K562 (cell line): ENCODE measurements around the gene HPS4. TPM values are rescaled to one million over a fixed set of nuclear protein-coding genes. Genes with fewer than 3 reads are reported as not detected.

ENCODE experiments used
- ARID3A ChIP-seq: IDR thresholded peaks from 2 replicates; pipeline ENCODE4 v1.6.1; 2012; ENCODE audit warnings: low read depth, low read length, improper control_type of control experiment, borderline replicate concordance
- NR4A1 ChIP-seq, 2 experiments: fragments of 250-450 bp in 1 of 2; fragments of 450-650 bp in 1 of 2; sonication (Bioruptor Pico) in 1 of 2; IDR thresholded peaks; 2 replicates each; pipeline versions ENCODE4 v1.4.0 to v1.6.1; 2016 to 2020; ENCODE audit warnings: mild to moderate bottlenecking in 2 of 2, missing compliant biosample characterization in 1 of 2, missing genetic modification characterization in 1 of 2, moderate library complexity in 1 of 2
- TCFL5 ChIP-seq: fragments of 250-450 bp; sonication (Bioruptor Pico); conservative IDR thresholded peaks from 2 replicates; pipeline ENCODE4 v1.6.1; 2021; ENCODE audit warnings: mild to moderate bottlenecking, moderate library complexity, matching md5 sums
- ZBTB8A ChIP-seq: fragments of 450-650 bp; IDR thresholded peaks from 2 replicates; pipeline ENCODE4 v1.6.1; 2018; ENCODE audit warnings: mild to moderate bottlenecking, moderate library complexity; ENCODE audit not compliant: partially characterized antibody
- ZNF316 ChIP-seq: fragments of 450-650 bp; IDR thresholded peaks from 2 replicates; pipeline ENCODE4 v1.6.1; 2016
- polyA plus RNA-seq, 8 experiments: library from polyadenylated mRNA; depleted of rRNA in 4 of 8; stranded (reverse) in 5 of 8; unstranded in 3 of 8; fragments of >200 nt; fragmentation: Nextera tagmentation in 2 of 8; fragmentation: Illumina TruSeq in 1 of 8; extraction: Ambion mirVana in 2 of 8; extraction: Trizol in 1 of 8; gene quantifications; 2 replicates each; pipeline versions ENCODE4 v1.2.1 to v1.2.3, GENCODE V29; 2011 to 2014; ENCODE audit warnings: inconsistent platforms in 1 of 8, missing spikeins in 1 of 8
- total RNA-seq, 7 experiments: library from RNA; depleted of rRNA in 6 of 7; stranded (reverse); fragments of >200 nt in 6 of 7; fragmentation: Illumina TruSeq in 2 of 7; extraction: Trizol in 2 of 7; gene quantifications; 2 replicates each; pipeline versions ENCODE4 v1.2.1 to v1.2.3, GENCODE V29; 2011 to 2021; ENCODE audit warnings: low replicate concordance in 1 of 7
- TF ChIP-seq, protein P1 (sequence below): fragments of 200-600 bp; sonication (generic); IDR thresholded peaks from one replicate; pipeline ENCODE4 v1.6.1; 2012; ENCODE audit warnings: mild to moderate bottlenecking, low read depth, low read length, inconsistent platforms

Gene HPS4
- total and polyA plus RNA-seq, 9 of the 15 experiments (the other 6 are each of a cell fraction or from before 2014, with no cell fraction given) = 12.8 to 29.2 (median 25.3) TPM

DNA sequence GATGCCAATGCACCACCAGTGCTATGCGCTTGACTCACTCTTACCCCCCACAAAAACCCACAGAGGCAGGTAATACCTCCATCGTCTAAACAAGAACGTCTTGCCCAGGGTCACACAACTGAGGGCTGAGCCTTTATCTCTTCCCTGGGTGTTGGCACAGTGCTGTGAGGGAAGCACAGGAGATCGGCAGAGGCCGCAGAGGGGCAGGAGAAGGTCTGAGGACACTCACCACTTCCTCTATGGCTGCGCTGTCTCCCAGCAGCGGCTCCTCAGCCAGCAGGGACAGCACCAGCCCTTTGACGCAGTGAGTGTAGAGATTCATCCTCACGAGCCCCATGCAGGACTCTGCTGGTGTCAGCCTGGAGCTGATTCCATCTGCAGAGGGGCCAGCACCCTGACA lies 19.9 kb downstream of the HPS4 start (continued):
- TF ChIP-seq, protein P1, sequence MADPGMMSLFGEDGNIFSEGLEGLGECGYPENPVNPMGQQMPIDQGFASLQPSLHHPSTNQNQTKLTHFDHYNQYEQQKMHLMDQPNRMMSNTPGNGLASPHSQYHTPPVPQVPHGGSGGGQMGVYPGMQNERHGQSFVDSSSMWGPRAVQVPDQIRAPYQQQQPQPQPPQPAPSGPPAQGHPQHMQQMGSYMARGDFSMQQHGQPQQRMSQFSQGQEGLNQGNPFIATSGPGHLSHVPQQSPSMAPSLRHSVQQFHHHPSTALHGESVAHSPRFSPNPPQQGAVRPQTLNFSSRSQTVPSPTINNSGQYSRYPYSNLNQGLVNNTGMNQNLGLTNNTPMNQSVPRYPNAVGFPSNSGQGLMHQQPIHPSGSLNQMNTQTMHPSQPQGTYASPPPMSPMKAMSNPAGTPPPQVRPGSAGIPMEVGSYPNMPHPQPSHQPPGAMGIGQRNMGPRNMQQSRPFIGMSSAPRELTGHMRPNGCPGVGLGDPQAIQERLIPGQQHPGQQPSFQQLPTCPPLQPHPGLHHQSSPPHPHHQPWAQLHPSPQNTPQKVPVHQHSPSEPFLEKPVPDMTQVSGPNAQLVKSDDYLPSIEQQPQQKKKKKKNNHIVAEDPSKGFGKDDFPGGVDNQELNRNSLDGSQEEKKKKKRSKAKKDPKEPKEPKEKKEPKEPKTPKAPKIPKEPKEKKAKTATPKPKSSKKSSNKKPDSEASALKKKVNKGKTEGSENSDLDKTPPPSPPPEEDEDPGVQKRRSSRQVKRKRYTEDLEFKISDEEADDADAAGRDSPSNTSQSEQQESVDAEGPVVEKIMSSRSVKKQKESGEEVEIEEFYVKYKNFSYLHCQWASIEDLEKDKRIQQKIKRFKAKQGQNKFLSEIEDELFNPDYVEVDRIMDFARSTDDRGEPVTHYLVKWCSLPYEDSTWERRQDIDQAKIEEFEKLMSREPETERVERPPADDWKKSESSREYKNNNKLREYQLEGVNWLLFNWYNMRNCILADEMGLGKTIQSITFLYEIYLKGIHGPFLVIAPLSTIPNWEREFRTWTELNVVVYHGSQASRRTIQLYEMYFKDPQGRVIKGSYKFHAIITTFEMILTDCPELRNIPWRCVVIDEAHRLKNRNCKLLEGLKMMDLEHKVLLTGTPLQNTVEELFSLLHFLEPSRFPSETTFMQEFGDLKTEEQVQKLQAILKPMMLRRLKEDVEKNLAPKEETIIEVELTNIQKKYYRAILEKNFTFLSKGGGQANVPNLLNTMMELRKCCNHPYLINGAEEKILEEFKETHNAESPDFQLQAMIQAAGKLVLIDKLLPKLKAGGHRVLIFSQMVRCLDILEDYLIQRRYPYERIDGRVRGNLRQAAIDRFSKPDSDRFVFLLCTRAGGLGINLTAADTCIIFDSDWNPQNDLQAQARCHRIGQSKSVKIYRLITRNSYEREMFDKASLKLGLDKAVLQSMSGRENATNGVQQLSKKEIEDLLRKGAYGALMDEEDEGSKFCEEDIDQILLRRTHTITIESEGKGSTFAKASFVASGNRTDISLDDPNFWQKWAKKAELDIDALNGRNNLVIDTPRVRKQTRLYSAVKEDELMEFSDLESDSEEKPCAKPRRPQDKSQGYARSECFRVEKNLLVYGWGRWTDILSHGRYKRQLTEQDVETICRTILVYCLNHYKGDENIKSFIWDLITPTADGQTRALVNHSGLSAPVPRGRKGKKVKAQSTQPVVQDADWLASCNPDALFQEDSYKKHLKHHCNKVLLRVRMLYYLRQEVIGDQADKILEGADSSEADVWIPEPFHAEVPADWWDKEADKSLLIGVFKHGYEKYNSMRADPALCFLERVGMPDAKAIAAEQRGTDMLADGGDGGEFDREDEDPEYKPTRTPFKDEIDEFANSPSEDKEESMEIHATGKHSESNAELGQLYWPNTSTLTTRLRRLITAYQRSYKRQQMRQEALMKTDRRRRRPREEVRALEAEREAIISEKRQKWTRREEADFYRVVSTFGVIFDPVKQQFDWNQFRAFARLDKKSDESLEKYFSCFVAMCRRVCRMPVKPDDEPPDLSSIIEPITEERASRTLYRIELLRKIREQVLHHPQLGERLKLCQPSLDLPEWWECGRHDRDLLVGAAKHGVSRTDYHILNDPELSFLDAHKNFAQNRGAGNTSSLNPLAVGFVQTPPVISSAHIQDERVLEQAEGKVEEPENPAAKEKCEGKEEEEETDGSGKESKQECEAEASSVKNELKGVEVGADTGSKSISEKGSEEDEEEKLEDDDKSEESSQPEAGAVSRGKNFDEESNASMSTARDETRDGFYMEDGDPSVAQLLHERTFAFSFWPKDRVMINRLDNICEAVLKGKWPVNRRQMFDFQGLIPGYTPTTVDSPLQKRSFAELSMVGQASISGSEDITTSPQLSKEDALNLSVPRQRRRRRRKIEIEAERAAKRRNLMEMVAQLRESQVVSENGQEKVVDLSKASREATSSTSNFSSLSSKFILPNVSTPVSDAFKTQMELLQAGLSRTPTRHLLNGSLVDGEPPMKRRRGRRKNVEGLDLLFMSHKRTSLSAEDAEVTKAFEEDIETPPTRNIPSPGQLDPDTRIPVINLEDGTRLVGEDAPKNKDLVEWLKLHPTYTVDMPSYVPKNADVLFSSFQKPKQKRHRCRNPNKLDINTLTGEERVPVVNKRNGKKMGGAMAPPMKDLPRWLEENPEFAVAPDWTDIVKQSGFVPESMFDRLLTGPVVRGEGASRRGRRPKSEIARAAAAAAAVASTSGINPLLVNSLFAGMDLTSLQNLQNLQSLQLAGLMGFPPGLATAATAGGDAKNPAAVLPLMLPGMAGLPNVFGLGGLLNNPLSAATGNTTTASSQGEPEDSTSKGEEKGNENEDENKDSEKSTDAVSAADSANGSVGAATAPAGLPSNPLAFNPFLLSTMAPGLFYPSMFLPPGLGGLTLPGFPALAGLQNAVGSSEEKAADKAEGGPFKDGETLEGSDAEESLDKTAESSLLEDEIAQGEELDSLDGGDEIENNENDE = no peak
- TF ChIP-seq TCFL5 (CRISPR knock-in tag) (no peak), ARID3A (no peak), ZBTB8A (no peak), ZNF316 (no peak), NR4A1 (CRISPR knock-in tag; IDR thresholded peaks at IDR 0.05) (no peak), NR4A1 (tag; IDR thresholded peaks at IDR 0.05) (no peak)
